Measurements from ENCODE around the gene HMGN4. TPM values are rescaled to one million over a fixed set of nuclear protein-coding genes. Genes with fewer than 3 reads are reported as not detected.
A peak's percentile ranks its signal among the peaks of the same experiment; 100 is the strongest.

The HMGN4 gene
- total and polyA plus RNA-seq, 9 of the 15 experiments (the other 6 are each of a cell fraction or from before 2014, with no cell fraction given) = 35.4 to 134 (median 94.1) TPM

GRCh38 chr6:26520237-26520849 lies 17.8 kb upstream of the HMGN4 start (continued):
- TF ChIP-seq REST (IDR thresholded peaks at IDR 0.05; ENCODE audit: borderline replicate concordance) (peak; percentile 29; the same call in 1 of the 2 replicates), REST (CRISPR knock-in tag; IDR thresholded peaks at IDR 0.05; ENCODE audit: low read depth) (peak; percentile 77), ASH1L (IDR thresholded peaks at IDR 0.05; ENCODE audit: borderline replicate concordance, low read depth, partially characterized antibody) (peak; percentile 67), GABPB2 (CRISPR knock-in tag; conservative IDR thresholded peaks at IDR 0.05) (no peak), E2F1 (CRISPR knock-in tag; IDR thresholded peaks at IDR 0.05) (0 out of 2 replicates have a peak, but pooled peaks have one; percentile 72), ZNF586 (CRISPR knock-in tag; conservative IDR thresholded peaks at IDR 0.05) (peak; percentile 83; the same call in 1 of the 2 replicates), RFX7 (CRISPR knock-in tag; IDR thresholded peaks at IDR 0.05) (0 out of 2 replicates have a peak, but pooled peaks have one; percentile 86), TCF15 (CRISPR knock-in tag; IDR thresholded peaks at IDR 0.05) (peak; percentile 95), SPI1 (IDR thresholded peaks at IDR 0.05; ENCODE audit: borderline replicate concordance, low read depth, low read length) (no peak), ZBTB49 (CRISPR knock-in tag; IDR thresholded peaks at IDR 0.05; ENCODE audit: borderline replicate concordance) (0 out of 2 replicates have a peak, but pooled peaks have one; percentile 70), MLX (CRISPR knock-in tag; conservative IDR thresholded peaks at IDR 0.05) (0 out of 4 replicates have a peak, but pooled peaks of 1 of the 2 experiments have one; percentile 45), BCL6 (CRISPR knock-in tag; IDR thresholded peaks at IDR 0.05) (peak; percentile 45; the same call in 1 of the 2 replicates), CHD4 (IDR thresholded peaks at IDR 0.05; ENCODE audit: insufficient read depth, insufficient replicate concordance, low read depth, low read length, poor library complexity, severe bottlenecking) (no peak), POLR2AphosphoS2 (IDR thresholded peaks at IDR 0.05; ENCODE audit: low read length) (no peak)

Measured in K562 (cell line).